Gastrocnemius medialis (tissue), 4 donors: Measurements from ENCODE around the gene SHROOM4.

Source experiments
- POLR2A ChIP-seq, 2 donors: fragments of 450-650 bp; IDR thresholded peaks; one replicate each; pipeline ENCODE4 v1.6.1; 2017; ENCODE audit warnings: antibody characterized with exemption in 2 of 2, mild to moderate bottlenecking in 2 of 2, moderate library complexity in 2 of 2
- TF ChIP-seq, protein P1 (sequence below), 5 experiments: fragments of 450-650 bp in 3 of 5; fragments of 200-600 bp in 2 of 5; sonication (generic) in 2 of 5; IDR thresholded peaks in 4 of 5; conservative IDR thresholded peaks in 1 of 5; 1 replicate in 4 of 5; 2 replicates in 1 of 5; pipeline ENCODE4 v1.5.1; 2016 to 2019; ENCODE audit warnings: antibody characterized with exemption in 5 of 5, mild to moderate bottlenecking in 3 of 5, moderate library complexity in 3 of 5

DNA sequence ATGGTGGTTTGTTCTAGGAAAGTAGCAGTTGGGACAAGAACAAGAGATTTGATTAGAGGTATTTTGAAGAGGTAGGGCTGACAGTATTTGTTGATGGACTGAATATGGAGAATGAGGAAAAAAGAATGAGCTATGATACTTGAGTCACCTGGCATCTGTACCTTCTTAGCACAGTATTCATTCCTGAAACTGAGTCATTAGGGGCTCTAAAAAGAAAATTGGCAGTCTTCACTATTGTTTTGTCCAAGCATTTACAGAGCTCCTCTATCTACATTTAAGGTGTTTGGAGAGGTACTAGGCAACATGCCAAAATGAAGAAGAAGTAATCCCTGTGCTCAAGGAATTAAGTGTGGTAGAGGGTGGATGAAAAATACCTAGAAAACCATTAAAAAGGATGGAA is 165.8 kb downstream of the SHROOM4 start:
- TF ChIP-seq, protein P1, sequence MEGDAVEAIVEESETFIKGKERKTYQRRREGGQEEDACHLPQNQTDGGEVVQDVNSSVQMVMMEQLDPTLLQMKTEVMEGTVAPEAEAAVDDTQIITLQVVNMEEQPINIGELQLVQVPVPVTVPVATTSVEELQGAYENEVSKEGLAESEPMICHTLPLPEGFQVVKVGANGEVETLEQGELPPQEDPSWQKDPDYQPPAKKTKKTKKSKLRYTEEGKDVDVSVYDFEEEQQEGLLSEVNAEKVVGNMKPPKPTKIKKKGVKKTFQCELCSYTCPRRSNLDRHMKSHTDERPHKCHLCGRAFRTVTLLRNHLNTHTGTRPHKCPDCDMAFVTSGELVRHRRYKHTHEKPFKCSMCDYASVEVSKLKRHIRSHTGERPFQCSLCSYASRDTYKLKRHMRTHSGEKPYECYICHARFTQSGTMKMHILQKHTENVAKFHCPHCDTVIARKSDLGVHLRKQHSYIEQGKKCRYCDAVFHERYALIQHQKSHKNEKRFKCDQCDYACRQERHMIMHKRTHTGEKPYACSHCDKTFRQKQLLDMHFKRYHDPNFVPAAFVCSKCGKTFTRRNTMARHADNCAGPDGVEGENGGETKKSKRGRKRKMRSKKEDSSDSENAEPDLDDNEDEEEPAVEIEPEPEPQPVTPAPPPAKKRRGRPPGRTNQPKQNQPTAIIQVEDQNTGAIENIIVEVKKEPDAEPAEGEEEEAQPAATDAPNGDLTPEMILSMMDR (IDR thresholded peaks at IDR 0.05 in 4 of 5, conservative IDR thresholded peaks at IDR 0.05 in 1 of 5) = no peak
- TF ChIP-seq POLR2A (IDR thresholded peaks at IDR 0.05) = no peak
